NCI-H2171 (cell line): Measurements from ENCODE around the gene SPACA9.

Experiments
- DNase-seq: peaks from one replicate; lab custom pipeline; 2025; lab: John Stamatoyannopoulos, UW

The SPACA9 gene

DNA sequence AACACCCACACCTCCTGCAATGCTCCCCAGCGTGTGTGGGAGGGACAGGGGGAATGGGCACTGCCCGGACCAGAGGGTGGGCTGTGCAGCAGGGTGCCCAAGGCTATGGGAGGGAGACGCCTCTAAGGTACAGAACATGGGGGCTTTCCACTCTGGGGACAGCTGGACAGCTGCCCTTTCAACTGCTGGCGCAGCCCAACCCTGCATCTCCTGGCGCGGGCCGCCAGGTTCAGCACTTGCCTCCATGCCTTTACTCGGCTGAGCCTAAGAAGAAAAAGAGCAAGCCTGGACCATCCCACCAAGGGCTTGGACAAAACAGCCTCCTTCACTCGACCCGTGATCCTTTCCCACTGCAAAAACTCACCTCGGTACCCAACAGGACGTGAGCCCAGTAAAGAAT is 15.6 kb upstream of the SPACA9 start:
- DNase-seq = no peak

DNA sequence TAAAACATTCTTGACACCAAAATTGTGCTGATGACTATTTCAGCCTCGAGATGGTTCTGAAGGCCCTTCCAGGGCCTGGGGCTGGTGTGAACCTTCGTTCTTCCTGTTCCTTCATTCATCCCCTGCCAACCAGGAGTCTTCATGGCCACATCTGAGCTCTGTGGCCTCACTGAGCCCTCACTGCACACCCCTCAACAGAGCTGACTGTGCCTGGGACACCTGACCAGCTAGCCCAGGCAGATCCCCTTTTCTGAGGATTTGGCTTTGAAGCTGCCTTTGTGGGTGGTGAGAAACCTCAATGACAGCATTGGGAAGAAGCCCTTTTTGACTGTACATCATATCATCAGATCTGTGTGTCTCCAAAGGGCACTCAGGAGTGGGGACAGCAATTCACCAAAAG is 14.4 kb upstream of the SPACA9 start:
- no peak for DNase-seq

- DNase-seq = no peak
Measured at GRCh38 chr9:132864691-132865090, 14.0 kb upstream of the SPACA9 start.

DNA sequence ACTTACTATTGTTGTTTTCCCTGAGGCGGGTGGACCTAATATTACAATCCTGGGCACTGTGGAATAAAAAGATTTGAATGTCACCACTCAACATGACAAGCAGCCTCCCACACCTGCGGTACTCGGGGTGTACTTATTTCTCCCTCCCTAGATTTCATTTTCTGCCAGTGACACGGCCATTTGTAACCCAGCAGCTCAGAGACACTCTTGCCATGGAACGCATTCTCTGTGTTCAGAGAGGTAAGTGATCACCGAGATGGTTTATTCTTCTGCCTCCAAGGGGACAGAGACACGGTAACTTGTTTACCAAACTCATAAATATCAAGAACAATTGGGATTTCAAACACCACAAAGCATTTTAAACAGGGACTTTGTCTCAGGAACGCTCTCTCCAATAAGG is 11.8 kb upstream of the SPACA9 start:
- DNase-seq = no peak

DNA sequence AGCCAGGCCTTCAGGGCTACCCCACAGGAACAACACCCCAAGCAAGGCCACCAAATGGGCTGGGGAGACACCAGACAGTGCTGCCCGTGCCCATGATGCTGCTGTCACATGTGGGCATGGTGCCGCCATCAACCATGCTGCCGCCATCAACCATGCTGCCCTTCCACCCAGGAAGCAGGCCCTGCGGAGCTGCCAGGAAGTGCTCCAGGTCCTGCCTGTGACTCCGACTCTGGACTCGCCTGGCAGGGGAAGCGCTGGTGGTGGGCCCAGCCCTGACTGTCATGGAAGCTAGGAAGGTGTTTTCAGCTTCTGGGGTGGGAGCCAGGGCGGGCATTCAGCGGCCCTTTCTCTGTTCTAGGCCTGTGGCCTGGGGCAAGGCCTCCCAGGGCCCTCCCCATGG is 9.4 kb upstream of the SPACA9 start:
- DNase-seq = no peak

GRCh38 chr9:132873403-132873802 is 5.3 kb upstream of the SPACA9 start:
- DNase-seq = no peak

DNA sequence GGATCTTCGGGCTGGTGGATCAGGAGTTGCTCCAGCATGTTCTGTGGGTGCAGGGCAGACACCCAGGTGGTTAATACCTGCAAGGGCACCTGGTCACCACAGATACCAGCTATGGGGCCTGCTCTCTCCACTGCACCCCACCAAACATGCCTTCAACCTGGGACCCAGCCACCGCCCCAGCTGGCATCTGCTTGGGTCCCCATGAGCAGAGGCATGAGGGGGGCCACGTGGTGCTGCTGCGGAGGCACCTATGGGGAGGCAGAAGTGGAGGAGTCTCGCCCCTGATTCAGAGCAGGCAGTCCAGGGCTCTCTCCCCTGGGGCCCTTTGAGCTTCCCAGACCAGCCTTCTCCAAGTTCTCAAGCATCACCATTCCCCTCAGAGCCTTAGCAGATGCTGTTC is 3.5 kb upstream of the SPACA9 start:
- no peak for DNase-seq

DNA sequence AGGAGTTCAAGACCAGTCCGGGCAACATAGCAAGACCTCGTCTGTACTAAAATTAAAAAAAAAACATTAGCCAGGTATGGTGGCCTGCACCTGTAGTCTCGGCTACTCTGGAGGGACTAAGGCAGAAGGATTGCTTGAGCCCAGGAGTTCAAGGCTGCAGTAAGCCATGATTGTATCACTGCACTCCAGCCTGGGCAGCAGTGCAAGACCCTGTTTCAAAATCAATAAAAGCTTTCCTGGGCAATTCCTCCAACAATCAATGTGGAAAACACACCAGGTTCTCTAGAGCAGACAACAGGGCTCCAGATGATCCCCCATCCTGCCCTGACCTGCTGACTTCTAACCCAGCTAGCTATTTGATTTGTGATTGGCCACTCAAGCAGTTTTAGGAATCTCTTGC is 1.8 kb upstream of the SPACA9 start:
- DNase-seq = no peak

- no peak for DNase-seq
Measured at GRCh38 chr9:132877458-132877823, 1.3 kb upstream of the SPACA9 start.

- peak; percentile 82 for DNase-seq
Measured at GRCh38 chr9:132877824-132878694, 639 bp upstream of the SPACA9 start, which contains the start of gene AK8. Gene AK8 (minus strand): TSS chr9:132878284. CDS start chr9:132878255, 29 bp downstream.

GRCh38 chr9:132879457-132880323 is 992 bp downstream of the SPACA9 start:
- no peak for DNase-seq

DNA sequence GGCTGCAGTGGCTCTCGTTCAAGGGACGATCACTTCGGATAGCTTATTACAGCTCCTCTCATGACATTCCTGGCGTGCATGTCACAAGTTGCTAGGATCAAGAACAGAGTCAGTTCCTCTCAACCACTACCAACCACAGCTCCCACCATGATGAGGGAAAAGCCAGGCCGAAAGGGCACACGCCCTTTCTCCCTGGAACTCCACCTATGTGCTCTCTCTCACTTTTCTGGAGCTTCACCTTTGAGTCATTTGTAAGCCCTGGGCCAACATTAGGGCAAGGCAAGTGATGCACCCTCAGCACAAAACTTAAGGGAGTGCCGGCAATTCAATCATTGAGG is 1.6 kb downstream of the SPACA9 start:
- no peak for DNase-seq

- no peak for DNase-seq
Measured at GRCh38 chr9:132881826-132882225, 3.1 kb downstream of the SPACA9 start.

DNA sequence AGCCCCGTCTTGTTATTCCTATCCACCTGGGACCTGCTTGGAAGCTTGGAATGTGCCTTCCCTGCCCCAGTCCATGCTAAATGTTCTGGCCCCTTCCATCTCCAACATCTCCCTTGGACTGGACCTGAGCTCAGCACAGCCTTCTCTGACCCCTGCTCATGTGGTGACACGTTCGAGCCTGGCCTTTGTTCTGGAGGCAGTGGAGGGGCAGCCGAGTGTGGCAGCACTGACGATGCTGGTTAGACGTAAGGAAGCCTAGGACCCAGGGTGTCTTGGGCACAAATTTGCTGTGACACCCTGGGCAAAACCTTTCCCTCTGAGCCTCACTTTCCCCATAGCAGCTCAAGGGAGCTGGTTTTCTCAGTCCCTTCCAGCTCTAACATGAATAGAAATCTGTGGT is 3.9 kb downstream of the SPACA9 start:
- no peak for DNase-seq

- DNase-seq = no peak
Measured at GRCh38 chr9:132883349-132884294, 4.9 kb downstream of the SPACA9 start.

DNA sequence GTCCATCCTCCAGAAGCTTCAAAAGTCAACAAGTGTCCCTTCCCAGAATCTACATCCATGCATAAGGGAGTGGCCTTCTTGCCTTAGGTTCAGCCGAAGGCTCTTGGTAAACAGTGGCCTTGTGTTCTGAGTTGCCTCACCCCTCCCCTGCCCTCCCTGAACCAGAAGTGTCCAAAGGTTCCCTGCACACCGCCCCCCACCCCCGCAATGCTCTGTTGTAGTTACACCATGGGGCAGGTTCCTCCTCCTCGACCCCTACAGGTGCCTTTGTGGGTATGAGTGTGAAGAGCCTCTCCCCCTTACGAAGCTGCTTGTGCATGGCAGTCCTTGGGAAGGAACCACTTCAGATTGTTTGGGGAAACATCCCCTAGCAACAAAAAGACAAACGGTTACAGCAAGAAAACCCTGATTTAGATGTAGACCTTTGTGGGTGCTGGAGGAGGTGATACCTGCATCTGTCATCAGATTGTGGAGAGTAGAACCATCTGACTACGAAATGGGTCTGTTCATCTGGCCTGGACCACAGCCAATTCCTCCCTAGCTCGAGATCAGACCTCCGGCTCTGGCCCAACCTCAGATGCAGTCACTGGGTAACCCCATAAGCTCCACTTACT is 7.1 kb downstream of the SPACA9 start:
- no peak for DNase-seq

GRCh38 chr9:132886334-132886725 is 7.6 kb downstream of the SPACA9 start:
- DNase-seq = no peak

GRCh38 chr9:132887181-132888120 is 8.8 kb downstream of the SPACA9 start:
- DNase-seq = no peak

- no peak for DNase-seq
Measured at GRCh38 chr9:132888151-132888550, 9.5 kb downstream of the SPACA9 start.

DNA sequence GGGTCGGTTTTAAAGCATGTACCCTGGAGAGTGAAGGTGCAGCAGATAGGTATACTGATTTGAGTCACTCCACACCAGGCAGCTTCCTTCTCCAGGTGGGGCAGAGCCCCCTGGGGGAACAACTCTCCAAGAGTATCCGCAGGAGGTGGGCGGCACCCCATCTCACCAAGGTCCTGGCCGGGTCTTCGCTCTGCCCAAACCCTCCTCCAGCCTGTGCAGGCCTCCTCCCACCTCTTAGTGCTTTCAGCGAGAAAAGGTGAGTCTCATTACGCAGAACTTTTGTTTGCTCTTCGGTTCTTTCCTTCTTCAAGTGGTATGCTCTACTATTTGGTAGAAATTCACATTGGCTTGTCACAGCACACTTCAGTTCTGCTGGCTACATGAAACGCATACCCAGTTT is 13.7 kb downstream of the SPACA9 start:
- DNase-seq = no peak

- peak; percentile 77 for DNase-seq
Measured at GRCh38 chr9:132894346-132894745, 15.6 kb downstream of the SPACA9 start.
